UCSD-AML1 (cell line): ENCODE measurements around the gene TMEM185B.
"Not testable (repeated sequence)": the region's sequence is repeated elsewhere in the genome, so short reads cannot be mapped to it uniquely, and the experiment has no call there.

Source experiments
- DNase-seq: peaks from one replicate; lab custom pipeline; 2025; ENCODE audit not compliant: unreplicated experiment; lab: John Stamatoyannopoulos, UW

Gene TMEM185B

DNA sequence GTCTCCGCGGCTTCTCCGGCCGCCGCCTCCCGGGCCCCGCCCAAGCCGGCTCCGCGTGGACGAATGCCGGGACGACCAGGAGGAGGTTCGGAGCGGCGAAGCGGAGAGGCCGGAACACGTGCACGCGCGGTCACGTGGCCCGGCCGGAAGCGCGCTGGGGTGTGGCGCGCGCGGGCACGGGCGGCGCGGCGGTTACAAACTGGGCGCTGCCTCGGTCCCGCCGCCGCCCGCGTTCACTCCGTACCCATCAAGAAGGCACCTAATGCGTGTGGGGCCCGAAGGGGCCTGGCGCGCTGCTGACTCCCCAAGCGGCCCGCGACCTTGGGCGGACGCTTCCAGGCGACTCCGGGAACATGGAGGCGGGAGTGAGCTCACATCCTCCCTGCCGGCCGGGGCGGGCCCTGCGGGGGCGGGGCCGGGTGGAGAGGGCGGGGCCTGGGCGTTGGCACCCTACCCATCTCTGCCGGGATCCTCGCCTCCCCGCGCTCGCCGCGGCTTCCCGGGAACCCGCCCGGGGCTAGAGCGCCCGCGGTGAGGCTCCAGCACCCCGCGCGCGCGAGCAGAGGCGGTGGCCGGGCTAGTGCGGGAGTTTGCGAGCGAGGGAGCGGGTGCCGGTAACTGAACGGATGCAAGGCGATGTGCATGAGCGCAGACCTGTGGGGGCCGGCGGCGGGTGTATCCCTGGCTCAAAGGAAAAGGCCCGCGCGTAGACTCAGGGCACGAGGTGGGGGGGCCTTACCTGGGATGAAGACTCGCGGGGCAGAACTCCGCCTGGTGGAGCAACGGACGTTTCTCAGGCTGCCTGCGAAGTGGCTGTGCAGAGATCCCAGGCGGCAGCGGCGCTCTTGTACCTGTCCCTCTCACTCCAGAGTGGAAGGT lies at the start of gene TMEM185B:
Gene TMEM185B, minus strand, starts transcription at position 367 of the 879 bp plus-strand sequence. CDS start 424 bp downstream, outside the sequence.
- peak; percentile 77 for DNase-seq

DNA sequence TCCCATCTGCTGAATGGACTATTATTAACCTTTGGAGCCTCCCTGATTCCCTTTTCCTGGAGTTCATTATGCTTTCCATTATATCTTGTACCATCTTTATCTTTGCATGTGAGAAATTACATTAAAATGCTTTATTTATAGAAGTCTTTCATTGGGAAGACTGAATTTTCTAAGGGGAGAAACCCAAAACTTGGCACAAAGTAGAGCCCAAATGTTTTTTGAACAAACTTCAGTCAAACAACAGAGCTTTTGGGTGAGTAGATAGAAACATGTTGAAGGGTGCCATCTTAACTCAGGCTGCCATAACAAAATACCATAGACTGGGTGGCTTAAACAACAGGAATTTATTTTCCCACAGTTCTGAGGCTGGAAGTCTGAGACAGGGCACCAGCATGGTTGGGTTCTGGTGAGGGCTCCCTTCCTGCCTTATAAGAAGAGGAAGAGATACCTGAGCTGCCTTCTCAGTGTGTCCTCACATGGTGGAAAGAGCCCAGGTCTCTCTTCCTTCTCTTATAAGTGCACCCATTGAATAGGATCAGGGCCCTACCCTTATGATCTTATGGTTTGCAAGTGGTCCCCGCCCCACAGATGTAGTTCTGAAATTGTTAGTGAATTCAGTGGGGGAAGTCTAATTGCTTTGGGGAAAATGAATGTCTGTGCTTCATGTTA lies 48.6 kb upstream of the TMEM185B start:
- DNase-seq: no peak

DNA sequence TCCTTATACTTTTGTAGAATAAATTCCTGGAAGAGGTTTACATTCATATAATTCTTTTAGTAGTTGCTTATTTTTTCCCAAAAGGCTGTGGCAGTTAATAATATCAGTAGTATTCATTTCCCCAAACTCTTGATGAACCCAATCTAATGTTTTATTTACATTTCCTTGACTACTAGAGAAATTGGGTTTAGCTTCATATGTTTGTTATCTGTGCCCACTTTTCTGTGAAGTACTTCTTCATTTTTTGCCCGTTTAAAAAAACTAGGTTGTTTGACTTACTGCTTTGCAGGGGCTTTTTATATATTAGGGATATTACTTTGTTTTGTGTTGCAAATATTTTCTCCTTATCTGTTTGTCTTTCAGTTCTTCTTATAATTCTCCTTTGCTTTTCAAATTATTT lies 46.6 kb upstream of the TMEM185B start:
- DNase-seq: no peak

DNA sequence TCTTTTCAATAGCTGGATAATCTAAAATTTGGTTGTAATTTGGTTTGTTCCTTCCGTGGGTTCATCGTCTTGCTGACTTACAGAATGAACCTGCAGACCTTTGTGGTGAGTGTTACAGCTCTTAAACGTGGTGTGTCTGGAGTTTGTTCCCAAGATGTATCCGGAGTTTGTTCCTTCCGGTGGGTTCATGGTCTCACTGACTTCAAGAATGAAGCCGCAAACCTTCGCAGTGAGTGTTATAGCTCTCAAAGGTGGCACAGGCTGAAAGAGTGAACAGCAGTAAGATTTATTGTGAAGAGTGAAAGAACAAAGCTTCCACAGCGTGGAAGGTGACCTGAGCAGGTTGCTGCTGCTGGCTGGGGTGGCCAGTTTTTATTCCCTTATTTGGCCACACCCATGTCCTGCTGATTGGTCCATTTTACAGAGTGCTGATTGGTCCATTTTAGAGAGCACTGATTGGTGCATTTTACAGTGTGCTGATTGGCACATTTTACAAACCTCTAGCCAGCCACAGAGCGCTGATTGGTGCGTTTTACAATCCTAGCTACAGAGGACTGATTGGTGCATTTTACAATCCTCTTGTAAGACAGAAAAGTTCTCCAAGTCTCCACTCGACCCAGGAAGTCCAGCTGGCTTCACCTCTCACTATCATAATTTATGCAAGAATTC lies 46.0 kb upstream of the TMEM185B start:
- peak; percentile 53 for DNase-seq

DNA sequence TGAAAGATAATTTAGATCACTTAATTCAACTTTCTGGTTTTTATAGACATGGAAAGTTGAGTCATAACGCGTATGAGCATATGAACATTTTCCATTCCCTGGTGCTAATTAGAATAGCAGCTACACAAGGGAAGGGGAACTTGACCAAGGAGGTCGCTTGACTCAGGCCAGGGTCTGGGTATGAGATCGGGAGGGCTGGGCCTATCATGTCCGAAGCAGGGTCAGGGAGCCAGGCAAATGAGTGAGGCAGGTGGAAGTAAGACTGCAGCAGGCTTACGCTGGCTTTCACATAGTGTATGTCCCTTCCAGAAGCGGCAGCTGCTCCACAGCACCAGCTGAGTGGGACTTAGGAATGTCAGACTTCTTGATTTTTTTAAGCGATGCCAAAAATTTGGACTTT lies 44.1 kb upstream of the TMEM185B start:
- DNase-seq: no peak

DNA sequence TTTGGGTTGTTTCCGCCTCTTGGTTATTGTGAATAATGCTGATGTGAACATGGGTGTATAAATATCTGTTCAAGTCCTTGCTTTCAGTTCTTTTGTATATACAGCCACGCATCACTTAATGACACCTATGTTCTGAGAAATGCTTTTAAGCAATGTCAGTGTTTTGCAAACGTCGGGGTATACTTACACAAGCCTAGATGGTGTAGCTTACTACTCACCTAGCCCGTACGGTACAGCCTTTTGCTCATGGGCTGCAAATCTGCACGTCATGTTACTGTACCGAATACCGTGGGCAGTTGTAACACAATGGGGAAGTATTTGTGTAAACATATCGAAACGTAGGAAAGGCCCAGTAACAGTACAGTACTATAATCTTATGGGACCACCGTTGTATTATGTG lies 41.8 kb upstream of the TMEM185B start:
- no peak for DNase-seq

DNA sequence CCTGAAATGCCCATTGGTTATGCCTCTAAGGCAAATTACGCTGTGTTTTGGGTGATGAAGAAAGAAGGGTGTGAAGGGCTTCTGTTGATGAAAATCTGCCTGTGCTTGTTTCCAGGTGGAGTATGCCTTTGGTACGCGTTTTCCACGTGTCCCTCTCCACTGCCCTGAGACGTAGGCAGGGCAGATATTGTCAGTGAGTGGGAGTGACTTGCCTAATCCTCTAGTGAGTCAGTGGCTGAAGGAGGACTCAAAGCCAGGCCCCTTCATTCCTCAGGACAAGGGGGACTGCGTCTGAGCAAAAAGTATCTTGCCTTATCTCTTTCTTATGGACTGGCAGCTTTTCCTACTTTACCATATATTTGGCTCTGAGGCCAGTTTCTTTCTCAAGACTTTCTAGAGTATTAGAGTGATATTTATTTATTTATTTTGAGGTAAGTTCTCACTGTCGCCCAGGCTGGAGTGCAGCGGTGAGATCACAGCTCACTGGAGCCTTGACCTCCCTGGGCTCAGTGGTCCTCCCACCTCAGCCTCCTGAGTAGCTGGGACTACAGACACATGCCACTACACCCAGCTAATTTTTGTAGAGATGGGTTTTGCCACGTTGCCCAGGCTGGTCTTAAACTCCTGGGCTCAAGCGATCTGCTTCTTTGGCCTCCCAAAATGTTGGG lies 39.7 kb upstream of the TMEM185B start:
- no peak for DNase-seq

DNA sequence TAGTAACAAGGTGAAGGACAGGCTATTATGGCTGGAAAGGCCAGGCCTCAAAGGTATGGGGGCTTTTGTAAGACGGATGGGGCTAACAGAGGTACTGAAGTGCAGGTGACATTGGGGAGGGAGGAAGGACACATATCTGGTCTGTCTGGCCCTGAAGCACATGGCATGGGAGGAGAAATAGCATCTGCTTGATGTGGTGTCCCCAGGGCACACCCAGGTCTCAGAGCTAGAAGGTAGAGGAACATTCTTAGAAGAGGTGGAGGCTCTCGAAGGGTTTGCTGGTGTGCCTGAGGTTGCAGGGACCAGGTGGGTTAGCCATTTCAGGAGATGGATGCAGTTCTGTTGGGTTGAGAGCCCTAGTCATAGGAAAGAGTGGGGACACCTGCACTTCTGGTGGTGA lies 39.0 kb upstream of the TMEM185B start:
- no peak for DNase-seq

DNA sequence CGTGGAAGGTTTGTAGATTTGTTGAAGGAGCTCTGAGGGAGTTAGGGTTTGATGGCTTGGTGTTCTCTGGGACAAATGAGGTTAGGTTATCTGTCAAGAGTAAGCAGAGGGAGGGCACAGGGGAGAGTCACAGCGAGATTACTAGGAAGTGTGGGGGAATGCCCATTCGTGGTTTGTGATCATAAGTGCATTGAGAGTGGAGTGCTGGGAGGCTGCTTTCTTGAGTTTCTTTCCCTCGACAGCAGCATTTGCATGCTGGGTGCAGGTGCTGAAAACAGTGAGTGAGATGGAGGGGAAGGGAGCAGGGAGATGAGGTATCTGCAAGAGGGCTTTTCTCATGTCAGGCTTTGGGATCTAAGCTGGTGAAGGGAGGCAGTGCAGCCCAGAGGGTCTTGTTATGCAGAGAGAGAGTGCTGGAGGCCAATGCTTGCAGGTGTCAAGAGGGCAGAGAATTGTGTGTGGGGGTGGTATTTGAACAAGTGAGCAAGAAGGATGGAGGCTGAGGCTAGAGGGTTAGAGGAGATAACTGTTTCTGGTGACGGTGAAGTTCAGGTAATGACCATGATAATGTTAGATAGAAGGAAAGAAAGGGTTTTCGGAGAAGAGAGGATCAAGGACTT lies 38.3 kb upstream of the TMEM185B start:
- no peak for DNase-seq

DNA sequence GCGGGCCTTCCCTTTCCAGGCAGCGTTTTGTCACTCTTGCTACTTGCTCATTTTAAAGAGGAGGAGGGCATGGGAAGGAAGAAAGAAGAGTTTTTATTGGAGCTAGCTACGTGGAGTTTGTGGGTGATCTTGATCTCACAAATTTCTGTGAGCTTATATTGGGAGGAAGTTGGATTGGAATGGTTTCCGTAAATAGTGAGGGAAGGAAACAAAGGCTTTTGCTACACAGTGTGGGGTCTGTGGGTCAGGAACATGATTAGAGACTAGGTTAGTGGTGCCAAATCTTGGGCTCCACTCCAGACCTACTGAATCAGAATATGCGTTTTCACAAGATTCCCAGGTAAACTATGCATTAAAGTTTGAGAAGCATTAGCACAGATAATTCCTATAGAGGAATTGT lies 37.5 kb upstream of the TMEM185B start:
- no peak for DNase-seq

DNA sequence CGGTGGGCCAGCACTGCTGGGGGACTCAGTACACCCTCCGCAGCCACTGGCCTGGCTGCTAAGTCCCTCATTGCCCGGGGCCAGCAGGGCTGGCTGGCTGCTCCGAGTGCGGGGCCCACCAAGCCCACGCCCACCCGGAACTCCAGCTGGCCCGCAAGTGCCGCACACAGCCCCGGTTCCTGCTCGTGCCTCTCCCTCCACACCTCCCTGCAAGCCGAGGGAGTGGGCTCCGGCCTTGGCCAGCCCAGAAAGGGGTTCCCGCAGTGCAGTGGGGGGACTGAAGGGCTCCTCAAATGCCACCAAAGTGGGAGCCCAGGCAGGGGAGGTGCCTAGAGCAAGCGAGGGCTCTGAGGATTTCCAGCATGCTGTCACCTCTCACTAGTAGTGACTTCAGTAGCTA lies 36.7 kb upstream of the TMEM185B start:
- not testable (repeated sequence) for DNase-seq

DNA sequence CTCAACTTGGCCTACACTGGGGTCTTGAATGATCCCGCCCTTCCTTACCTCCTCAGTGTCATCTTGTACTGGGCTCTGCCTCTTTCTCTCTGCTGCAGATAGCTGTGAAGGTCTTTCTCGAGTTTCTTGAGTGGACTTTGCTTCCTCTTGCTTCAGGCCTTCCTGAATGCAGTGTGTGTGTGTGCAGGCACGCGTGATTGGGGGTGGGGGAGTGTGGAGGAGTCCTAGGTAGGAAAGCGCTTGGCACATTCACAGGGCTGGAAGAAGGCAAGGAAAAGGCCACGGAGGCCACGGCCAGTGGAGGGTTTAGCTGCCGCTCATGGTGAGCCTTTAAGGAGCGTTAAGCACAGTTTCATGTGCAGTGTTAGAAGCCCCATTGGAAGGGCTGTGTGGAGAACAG lies 35.0 kb upstream of the TMEM185B start:
- DNase-seq: no peak

DNA sequence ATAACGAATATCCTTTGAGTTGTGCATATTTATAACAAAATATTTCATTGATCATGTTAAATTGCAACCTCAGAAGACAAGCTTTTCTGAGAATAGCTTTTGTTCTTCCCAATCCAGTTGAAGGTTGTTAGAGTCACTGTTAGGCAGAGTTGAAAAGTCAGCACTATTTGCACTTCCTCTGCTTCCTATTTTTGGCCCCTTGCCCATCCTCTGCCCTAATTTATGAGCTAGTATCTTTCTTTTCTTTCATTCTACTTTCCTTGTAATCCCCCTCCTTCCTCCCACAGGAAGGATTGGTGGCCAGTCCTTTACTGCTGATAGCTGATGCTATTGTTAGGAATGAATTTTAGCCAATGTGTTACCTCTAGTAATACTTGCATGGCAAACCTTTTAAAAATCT lies 34.3 kb upstream of the TMEM185B start:
- no peak for DNase-seq

DNA sequence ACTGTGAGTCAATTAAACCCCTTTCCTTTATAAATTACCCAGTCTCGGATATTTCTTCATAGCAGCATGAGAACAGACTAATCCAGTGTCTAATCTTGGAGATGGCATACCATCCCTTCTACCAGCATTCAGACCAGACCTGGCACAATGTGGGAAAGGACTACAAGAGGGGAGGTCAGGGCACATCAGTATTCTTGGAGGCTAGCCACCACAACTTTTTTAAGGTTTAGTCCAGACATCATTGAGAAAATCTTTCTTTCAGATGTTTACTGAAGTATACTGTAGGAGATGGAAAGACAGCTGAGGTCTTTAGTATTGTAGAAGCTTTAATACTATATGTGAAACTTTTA lies 33.4 kb upstream of the TMEM185B start:
- DNase-seq: no peak

DNA sequence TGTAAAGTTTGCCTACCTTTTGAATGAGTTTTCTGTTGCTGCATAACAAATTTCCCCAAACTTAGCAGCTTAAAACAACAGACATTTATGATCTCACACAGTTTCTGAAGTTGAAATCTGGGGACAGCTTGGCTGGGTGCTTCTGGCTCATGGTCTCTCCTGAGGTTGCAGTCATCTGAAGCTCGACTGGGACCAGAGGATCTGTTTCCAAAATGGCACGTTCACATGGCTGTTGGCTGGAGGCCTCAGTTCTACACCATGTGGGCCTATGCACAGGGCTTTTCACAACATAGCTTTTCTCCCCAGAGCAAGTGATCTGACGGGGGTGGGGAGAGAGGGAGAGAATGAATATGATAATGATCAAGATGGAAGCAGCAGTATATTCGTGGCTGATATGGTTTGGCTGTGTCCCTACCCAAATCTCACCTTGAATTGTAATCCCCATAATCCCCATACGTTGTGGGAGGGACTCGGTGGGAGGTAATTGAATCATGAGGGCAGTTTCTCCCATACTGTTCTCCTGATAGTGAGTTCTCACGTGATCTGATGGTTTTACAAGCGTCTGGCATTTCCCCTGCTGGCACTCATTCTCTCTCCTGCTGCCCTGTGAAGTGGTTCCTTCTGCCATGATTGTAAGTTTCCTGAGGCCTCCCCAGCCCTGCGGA lies 32.9 kb upstream of the TMEM185B start:
- no peak for DNase-seq

DNA sequence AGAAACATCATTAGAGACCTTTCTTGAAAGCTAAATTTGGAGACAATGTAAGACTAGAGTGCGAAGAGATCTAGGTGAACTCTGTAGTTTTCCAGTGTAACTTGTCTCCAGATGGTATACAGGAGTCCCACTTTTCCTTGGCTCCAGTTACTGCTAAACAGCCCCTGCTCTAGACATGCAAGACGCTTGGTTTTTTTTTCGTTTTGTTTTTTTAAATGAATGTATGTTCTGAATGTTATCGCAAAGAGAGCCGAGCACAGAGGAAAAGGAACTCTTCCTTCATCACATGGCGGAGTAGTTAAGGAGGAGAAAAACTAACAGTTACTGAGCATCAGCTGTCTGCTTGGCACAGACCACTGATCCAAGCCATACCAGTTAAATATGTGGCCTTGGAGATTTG lies 31.9 kb upstream of the TMEM185B start:
- DNase-seq: no peak

DNA sequence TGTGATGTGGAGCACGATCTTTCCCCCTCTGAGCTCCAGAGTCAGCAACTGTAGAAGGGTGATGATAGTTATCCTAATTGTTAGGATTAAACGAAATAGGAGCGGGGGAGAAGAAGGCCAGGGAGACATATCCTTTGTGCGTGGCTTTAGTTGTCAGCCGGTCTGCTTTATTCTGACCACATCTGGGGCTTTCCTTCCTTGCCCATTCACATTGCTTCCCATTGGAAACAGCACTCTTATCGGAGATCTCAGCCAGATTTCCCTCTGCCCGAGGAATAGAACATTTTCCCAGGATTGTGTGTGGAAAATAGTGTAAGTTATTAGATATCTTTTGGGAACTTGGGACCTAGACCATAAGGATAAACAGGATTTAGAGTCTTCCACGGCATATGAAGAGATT lies 31.0 kb upstream of the TMEM185B start:
- no peak for DNase-seq

DNA sequence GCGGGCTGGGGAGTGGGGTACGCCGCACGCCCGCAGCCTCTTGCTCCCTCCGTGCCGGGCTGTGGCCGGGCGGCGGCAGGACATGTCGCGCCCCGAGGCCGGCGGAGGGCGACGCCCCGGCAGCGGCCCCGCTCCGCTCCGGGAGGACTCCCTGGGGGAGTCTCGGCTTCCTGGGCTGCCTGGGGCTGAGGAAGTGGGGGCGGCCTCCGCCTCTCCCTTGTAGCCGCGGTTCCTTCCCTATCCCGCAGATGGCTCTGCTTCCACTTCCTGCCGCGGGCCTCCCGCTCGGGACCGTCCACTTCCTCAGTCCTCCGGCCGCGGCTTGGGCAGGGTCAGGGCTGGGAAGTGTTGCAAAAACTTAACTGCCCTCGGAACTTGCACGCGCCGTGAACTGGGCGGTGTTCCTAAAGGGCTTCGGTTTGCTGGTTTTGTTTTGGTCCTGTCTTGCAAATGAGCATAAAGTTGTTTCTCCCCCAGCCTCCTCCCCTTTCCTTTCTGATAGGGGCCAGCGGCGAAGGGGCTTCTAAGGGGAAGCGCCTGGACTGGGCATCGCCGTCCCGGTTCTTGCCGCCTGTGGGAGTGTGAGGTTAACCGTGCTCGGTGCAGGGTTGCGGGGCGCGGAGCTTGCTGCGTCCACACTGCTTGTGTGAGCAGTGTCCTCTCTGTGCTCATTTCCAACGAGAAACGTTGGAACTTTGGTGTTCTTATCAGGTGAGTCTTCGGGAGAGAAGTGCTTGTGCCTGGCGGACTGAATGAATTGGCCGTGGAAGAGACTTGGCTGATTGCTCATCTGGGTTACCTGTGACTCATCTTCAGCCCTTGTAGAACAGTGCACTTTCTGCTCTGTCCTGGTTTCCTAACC lies 30.1 kb upstream of the TMEM185B start:
- peak; percentile 83 for DNase-seq

DNA sequence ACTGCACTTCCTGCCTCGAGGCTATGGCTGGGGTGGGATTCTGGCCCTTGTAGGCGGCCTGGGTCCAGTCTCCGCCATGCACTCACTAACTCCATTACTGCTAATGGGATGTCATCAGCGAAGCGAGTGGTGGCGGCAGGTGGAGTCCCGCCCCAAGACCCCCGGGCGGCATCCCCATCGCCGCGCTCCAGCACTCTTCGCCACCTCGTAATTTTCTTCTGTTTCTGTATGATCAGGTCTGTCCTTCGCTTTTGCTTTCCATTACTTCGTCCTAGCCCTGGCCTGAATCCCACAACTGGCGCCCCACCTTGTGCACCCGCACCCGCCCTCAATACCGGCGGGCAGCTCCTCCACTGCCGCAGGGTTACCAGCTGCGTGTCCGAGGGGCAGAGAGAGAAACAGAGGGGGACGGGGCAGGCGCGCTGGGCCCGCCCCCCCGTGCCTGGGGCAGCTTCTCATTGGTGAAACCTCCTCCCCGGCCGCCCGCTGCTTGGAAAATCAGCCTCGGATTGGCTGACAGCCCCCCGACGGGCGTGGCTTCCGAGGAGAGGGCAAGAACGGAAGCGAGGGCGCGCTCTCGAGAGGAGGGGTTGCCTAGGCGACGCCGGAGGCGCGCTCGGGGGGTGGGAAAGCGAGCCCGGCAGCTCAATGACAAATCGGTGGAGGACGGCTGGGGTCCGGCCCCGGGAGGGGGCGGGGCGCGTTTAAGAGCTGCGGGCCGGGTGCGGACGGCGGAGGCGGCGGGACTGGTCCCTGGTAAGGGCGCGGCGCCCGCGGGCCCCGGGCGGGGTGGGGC lies 29.2 kb upstream of the TMEM185B start, which contains the start of gene RALB:
Gene RALB, plus strand, starts transcription at position 628 of the 796 bp plus-strand sequence. CDS start 25,813 bp downstream, outside the sequence.
- DNase-seq: peak; percentile 99
